Endothelial cell of umbilical vein (primary cell): ENCODE data around the gene OR2AG2. TPM values are rescaled to one million over a fixed set of nuclear protein-coding genes. Genes with fewer than 3 reads are reported as not detected.
A peak's percentile ranks its signal among the peaks of the same experiment; 100 is the strongest.

Source experiments
- BruUV-seq: library from RNA; stranded (reverse); fragments of 400-500 nt; replicated peaks from 2 replicates; lab custom pipeline; 2021; lab: Mats Ljungman, UMichigan
- CTCF ChIA-PET: fragments of 300-600, 350-600 bp; sonication (Branson Sonifier 250); formaldehyde crosslinking; loops from one replicate; lab custom pipeline; 2021; ENCODE audit warnings: antibody characterized with exemption, inconsistent platforms; lab: Charles Lee
- POLR2A ChIA-PET: fragments of 300-600, 350-600 bp; sonication (Branson Sonifier 250); formaldehyde crosslinking; loops from one replicate; lab custom pipeline; 2021; ENCODE audit warnings: antibody characterized with exemption, inconsistent platforms; lab: Charles Lee
- DNase-seq: peaks from one replicate; pipeline ENCODE4 v3.0.0-alpha.2; 2011; ENCODE audit warnings: low read depth, low spot score
- FAIRE-seq: peaks from 2 replicates; lab custom pipeline; 2011; peaks lifted over from hg19 to GRCh38; lab: Jason Lieb, UNC
- H2AFZ ChIP-seq: 2 replicates; pipeline ENCODE4 v1.6.0; 2012; ENCODE audit warnings: low read depth, low read length, control low read depth, inconsistent platforms
- H3K27ac ChIP-seq: 2 replicates; pipeline ENCODE4 v1.5.1; 2011; ENCODE audit warnings: low read depth, mild to moderate bottlenecking, control low read depth, low read length, moderate library complexity; ENCODE audit not compliant: insufficient read depth
- H3K27me3 ChIP-seq, 2 experiments: 2 replicates each; pipeline versions ENCODE4 v1.6.0 to v1.6.1; 2011; ENCODE audit warnings: low read length in 2 of 2, mixed read lengths in 1 of 2; ENCODE audit not compliant: control insufficient read depth in 2 of 2, insufficient read depth in 2 of 2
- H3K36me3 ChIP-seq, 2 experiments: 2 replicates in 1 of 2; 3 replicates in 1 of 2; pipeline ENCODE4 v1.5.1; 2011; ENCODE audit warnings: low read length in 2 of 2, mild to moderate bottlenecking in 1 of 2, moderate library complexity in 1 of 2; ENCODE audit not compliant: control insufficient read depth in 2 of 2, insufficient read depth in 2 of 2; ENCODE audit errors: extremely low read depth in 1 of 2
- H3K4me1 ChIP-seq: 3 replicates; pipeline ENCODE4 v1.5.1; 2011; ENCODE audit warnings: mild to moderate bottlenecking, low read length; ENCODE audit not compliant: control insufficient read depth, insufficient read depth; ENCODE audit errors: extremely low read depth
- H3K4me2 ChIP-seq: 2 replicates; pipeline ENCODE4 v1.6.1; 2011; ENCODE audit warnings: low read length, control low read depth, mixed read lengths; ENCODE audit not compliant: insufficient read depth
- H3K4me3 ChIP-seq, 3 experiments: fragments of 200-600 bp in 1 of 3; sonication (generic), shearing (Covaris generic) in 1 of 3; replicated peaks in 1 of 3; 2 replicates each; pipeline ENCODE4 v1.5.1; 2011 to 2016; ENCODE audit warnings: control low read depth in 3 of 3, low read length in 3 of 3, mild to moderate bottlenecking in 2 of 3, inconsistent platforms in 1 of 3, low read depth in 1 of 3, moderate library complexity in 1 of 3; ENCODE audit not compliant: insufficient read depth in 1 of 3
- H3K79me2 ChIP-seq: 2 replicates; pipeline ENCODE4 v1.6.0; 2012; ENCODE audit warnings: low read length, inconsistent platforms; ENCODE audit not compliant: control insufficient read depth, insufficient read depth
- H3K9ac ChIP-seq: replicated peaks from 2 replicates; pipeline ENCODE3; 2011; ENCODE audit warnings: low read length, control low read depth; ENCODE audit not compliant: insufficient read depth; ENCODE audit errors: extremely low read depth
- H3K9me1 ChIP-seq: replicated peaks from 3 replicates; pipeline ENCODE4 v1.6.0; 2011; ENCODE audit warnings: mild to moderate bottlenecking, low read length; ENCODE audit not compliant: control insufficient read depth, insufficient read depth; ENCODE audit errors: extremely low read depth
- H3K9me3 ChIP-seq: replicated peaks from 2 replicates; pipeline ENCODE4 v1.5.1; 2012; ENCODE audit warnings: low read length, inconsistent platforms; ENCODE audit not compliant: control insufficient read depth, insufficient read depth
- H4K20me1 ChIP-seq: replicated peaks from 2 replicates; pipeline ENCODE3; 2011; ENCODE audit warnings: mild to moderate bottlenecking, low read length; ENCODE audit not compliant: control insufficient read depth, insufficient read depth; ENCODE audit errors: extremely low read depth
- EZH2 ChIP-seq: IDR thresholded peaks from 2 replicates; pipeline ENCODE4 v1.6.1; 2012; ENCODE audit warnings: borderline replicate concordance, low read depth, mild to moderate bottlenecking, moderate library complexity, low read length, inconsistent platforms; ENCODE audit not compliant: severe bottlenecking
- FOS ChIP-seq: IDR thresholded peaks from 2 replicates; pipeline ENCODE4 v1.6.1; 2011; ENCODE audit warnings: mild to moderate bottlenecking, low read length, moderate library complexity, borderline replicate concordance; ENCODE audit not compliant: insufficient read depth
- GATA2 ChIP-seq: IDR thresholded peaks from 2 replicates; pipeline ENCODE4 v1.7.0; 2011; ENCODE audit warnings: low read depth, mild to moderate bottlenecking, moderate library complexity, mixed read lengths, low read length; ENCODE audit not compliant: insufficient read length, insufficient read depth
- JUN ChIP-seq: IDR thresholded peaks from 2 replicates; pipeline ENCODE4 v1.6.1; 2011; ENCODE audit warnings: borderline replicate concordance, low read depth; ENCODE audit not compliant: insufficient read length, insufficient read depth
- MYC ChIP-seq: IDR thresholded peaks from one replicate; pipeline ENCODE4 v1.6.1; 2011; ENCODE audit warnings: mild to moderate bottlenecking, low read depth, low read length
- POLR2A ChIP-seq: IDR thresholded peaks from 2 replicates; pipeline ENCODE4 v1.6.1; 2012; ENCODE audit warnings: low read depth, mild to moderate bottlenecking, control low read depth, low read length
- POLR2AphosphoS5 ChIP-seq: IDR thresholded peaks from 2 replicates; pipeline ENCODE4 v1.6.1; 2012; ENCODE audit warnings: low read depth, mild to moderate bottlenecking, control low read depth, low read length, moderate library complexity; ENCODE audit not compliant: insufficient read depth
- dilution Hi-C: fragments of 300-500 bp; cut with MboI; formaldehyde crosslinking; loops from one replicate; pipeline ENCODE4 v1.15.0; 2019; ENCODE audit warnings: low sequenced_read_pairs; ENCODE audit not compliant: extremely low pct_ligation_motif_present
- intact Hi-C: fragments of 100-400 bp; cut with micrococcal nuclease; formaldehyde crosslinking; loops from one replicate; pipeline ENCODE4 v1.10.0; 2022
- polyA plus RNA-seq, 4 experiments: library from polyadenylated mRNA; depleted of rRNA in 3 of 4; stranded (reverse) in 3 of 4; unstranded in 1 of 4; fragments of >200 nt; gene quantifications; 2 replicates each; pipeline versions ENCODE4 v1.2.1 to v1.2.3, GENCODE V29; 2011 to 2012; ENCODE audit warnings: missing spikeins in 1 of 4
- total RNA-seq: library from RNA; stranded (reverse); gene quantifications from 2 replicates; pipeline ENCODE4 v1.2.3, GENCODE V29; 2021
- TF ChIP-seq, protein P1 (sequence below), 2 donors: IDR thresholded peaks; 1 replicate in 1 of 2; 2 replicates in 1 of 2; pipeline ENCODE4 v1.5.1; 2011; ENCODE audit warnings: low read length in 2 of 2, mild to moderate bottlenecking in 2 of 2, moderate library complexity in 2 of 2, control low read depth in 1 of 2, inconsistent platforms in 1 of 2, low read depth in 1 of 2; ENCODE audit not compliant: insufficient read depth in 1 of 2; ENCODE audit errors: extremely low read depth in 1 of 2
- TF ChIP-seq, protein P2 (sequence below): IDR thresholded peaks from 2 replicates; pipeline ENCODE4 v1.6.1; 2011; ENCODE audit not compliant: insufficient read depth, insufficient read length

Gene OR2AG2
- total and polyA plus RNA-seq, 2 donors (not counting 3 experiments of a cell fraction or from before 2014, with no cell fraction given): 0.18 to 0.33 TPM

DNA sequence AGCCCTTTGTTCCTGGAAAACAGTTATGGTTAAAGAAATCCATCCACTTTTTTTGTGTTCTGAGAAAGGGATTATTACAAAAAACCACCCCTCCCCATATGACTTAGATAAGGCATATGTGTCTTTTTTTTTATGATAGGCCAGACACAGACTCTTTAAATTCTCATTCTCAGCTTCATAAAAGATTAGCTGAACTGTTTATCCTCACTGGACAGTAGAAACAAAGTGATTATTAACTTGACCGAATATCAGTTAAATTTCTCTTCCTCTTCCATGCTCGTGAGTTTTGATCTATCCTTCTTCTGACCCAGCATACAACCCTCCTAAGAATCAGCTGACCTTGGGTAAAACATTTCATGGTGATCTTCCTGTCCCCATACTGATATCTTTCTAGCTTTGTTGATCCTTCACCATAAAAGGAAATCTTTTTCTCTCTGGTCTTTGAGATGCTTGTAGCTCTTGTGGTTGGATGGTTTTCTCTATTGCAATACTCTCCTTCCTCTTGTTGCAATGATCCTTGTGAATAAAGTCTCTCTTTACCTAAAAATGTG lies 26.2 kb downstream of the OR2AG2 start:
- Histone ChIP-seq H3K4me3 (peak overlapping the region in 1 of 3 experiments; percentile 66), H3K79me2 (no peaks in the 10 kb centered on the region), H3K36me3 (no peaks in the 10 kb centered on the region), H3K27me3 (peaks cover 2 to 4% of the 10 kb centered on the region in 2 experiments), H2AFZ (peak overlapping the region; percentile 91), H3K4me2 (peak overlapping the region; percentile 98), H3K9me3 (no peaks in the 10 kb centered on the region), H3K9ac (no peak overlapping the region), H3K9me1 (no peaks in the 10 kb centered on the region), H3K4me1 (peaks cover 14% of the 10 kb centered on the region), H3K27ac (no peak overlapping the region), H4K20me1 (no peaks in the 10 kb centered on the region)
- DNase-seq: peak; percentile 11
- TF ChIP-seq POLR2A (no peak), FOS (no peak), JUN (no peak), POLR2AphosphoS5 (no peak), MYC (no peak), GATA2 (no peak), EZH2 (no peak)
- TF ChIP-seq, protein P1, sequence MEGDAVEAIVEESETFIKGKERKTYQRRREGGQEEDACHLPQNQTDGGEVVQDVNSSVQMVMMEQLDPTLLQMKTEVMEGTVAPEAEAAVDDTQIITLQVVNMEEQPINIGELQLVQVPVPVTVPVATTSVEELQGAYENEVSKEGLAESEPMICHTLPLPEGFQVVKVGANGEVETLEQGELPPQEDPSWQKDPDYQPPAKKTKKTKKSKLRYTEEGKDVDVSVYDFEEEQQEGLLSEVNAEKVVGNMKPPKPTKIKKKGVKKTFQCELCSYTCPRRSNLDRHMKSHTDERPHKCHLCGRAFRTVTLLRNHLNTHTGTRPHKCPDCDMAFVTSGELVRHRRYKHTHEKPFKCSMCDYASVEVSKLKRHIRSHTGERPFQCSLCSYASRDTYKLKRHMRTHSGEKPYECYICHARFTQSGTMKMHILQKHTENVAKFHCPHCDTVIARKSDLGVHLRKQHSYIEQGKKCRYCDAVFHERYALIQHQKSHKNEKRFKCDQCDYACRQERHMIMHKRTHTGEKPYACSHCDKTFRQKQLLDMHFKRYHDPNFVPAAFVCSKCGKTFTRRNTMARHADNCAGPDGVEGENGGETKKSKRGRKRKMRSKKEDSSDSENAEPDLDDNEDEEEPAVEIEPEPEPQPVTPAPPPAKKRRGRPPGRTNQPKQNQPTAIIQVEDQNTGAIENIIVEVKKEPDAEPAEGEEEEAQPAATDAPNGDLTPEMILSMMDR (IDR thresholded peaks at IDR 0.05; ENCODE audit: extremely low read depth in 1 of 2, insufficient read depth in 1 of 2, low read depth in 1 of 2, low read length in 2 of 2): no peak
- TF ChIP-seq, protein P2, sequence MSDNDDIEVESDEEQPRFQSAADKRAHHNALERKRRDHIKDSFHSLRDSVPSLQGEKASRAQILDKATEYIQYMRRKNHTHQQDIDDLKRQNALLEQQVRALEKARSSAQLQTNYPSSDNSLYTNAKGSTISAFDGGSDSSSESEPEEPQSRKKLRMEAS: no peak
- POLR2A ChIA-PET: interaction anchor here (0.6 kb wide), 1 partner anchor 539 kb away, joined by 3 read pairs; no protein-coding TSS in a partner anchor
- intact Hi-C loops: no loop called here
- FAIRE-seq: no peak
- BruUV-seq: no TSS peak
- CTCF ChIA-PET: interaction anchor here (0.8 to 17.3 kb wide), 9 partner anchors 8 to 366 kb away, joined by 3 to 391 read pairs (median 4); no protein-coding TSS in a partner anchor
- dilution Hi-C loops: no loop called here
